CD4-positive, alpha-beta T cell treated with Interferon alpha-2 for 1 hour (primary cell): ENCODE data around the gene NELFE.
"Not testable (repeated sequence)": the region's sequence is repeated elsewhere in the genome, so short reads cannot be mapped to it uniquely, and the experiment has no call there.

Experiments
- DNase-seq, 2 donors: peaks; one replicate each; pipeline ENCODE4 v3.0.0-alpha.2; 2020 to 2022

Gene NELFE

GRCh38 chr6:31948306-31948705 lies 10.5 kb downstream of the NELFE start:
- DNase-seq = no peak

DNA sequence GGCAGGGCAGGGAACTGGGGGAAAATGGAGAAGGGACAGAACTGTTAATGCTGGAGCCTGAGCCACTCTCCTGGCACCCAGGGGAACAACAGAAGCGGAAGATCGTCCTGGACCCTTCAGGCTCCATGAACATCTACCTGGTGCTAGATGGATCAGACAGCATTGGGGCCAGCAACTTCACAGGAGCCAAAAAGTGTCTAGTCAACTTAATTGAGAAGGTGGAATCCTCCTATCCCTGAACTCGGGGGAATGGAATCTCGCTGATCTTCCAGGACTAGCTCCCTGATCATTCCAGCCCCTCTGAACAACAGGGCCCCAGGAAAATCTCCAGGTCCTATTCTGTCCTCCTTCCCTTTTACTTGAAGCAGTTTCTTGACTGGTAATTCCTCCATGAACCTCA lies 10.9 kb downstream of the NELFE start:
- DNase-seq = no peak

DNA sequence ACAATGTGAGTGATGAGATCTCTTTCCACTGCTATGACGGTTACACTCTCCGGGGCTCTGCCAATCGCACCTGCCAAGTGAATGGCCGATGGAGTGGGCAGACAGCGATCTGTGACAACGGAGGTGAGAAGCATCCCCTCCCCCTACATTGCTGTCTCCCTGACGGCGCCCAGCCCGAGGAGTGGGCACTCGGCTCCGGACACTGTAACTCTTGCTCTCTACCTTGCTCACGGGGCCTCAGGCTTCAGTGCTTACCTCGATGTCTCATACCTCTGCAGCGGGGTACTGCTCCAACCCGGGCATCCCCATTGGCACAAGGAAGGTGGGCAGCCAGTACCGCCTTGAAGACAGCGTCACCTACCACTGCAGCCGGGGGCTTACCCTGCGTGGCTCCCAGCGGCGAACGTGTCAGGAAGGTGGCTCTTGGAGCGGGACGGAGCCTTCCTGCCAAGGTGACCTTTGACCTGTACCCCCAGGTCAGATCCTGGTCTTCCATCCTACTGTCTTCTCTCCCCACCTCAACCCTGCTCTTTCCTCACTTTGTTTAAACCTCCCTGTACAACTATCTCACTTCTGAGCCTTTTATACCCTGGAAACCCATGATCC lies 11.6 kb downstream of the NELFE start:
- no peak for DNase-seq

GRCh38 chr6:31946370-31946885 lies 12.3 kb downstream of the NELFE start:
- no peak for DNase-seq

DNA sequence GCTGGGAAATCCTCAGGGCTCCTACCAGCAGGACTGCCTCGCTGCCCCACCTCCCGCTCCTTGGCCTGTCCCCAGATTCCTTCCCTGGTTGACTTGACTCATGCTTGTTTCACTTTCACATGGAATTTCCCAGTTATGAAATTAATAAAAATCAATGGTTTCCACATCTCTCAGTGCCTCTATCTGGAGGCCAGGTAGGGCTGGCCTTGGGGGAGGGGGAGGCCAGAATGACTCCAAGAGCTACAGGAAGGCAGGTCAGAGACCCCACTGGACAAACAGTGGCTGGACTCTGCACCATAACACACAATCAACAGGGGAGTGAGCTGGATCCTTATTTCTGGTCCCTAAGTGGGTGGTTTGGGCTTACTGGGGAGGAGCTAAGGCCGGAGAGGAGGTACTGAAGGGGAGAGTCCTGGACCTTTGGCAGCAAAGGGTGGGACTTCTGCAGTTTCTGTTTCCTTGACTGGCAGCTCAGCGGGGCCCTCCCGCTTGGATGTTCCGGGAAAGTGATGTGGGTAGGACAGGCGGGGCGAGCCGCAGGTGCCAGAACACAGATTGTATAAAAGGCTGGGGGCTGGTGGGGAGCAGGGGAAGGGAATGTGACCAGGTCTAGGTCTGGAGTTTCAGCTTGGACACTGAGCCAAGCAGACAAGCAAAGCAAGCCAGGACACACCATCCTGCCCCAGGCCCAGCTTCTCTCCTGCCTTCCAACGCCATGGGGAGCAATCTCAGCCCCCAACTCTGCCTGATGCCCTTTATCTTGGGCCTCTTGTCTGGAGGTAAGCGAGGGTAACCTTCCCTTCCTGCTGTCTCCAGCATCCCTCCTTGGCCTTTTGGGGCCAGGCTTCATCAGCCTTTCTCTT lies 13.0 kb downstream of the NELFE start, which contains the start of gene CFB:
Gene CFB (plus strand): TSS at position 589 of the 863 bp plus-strand sequence. CDS start 127 bp downstream, at position 716.
- DNase-seq = peak in 1 of 2 donors; percentile 15

- DNase-seq = no peak
These were observed 13.6 kb downstream of the NELFE start for GRCh38 chr6:31945154-31945506.

DNA sequence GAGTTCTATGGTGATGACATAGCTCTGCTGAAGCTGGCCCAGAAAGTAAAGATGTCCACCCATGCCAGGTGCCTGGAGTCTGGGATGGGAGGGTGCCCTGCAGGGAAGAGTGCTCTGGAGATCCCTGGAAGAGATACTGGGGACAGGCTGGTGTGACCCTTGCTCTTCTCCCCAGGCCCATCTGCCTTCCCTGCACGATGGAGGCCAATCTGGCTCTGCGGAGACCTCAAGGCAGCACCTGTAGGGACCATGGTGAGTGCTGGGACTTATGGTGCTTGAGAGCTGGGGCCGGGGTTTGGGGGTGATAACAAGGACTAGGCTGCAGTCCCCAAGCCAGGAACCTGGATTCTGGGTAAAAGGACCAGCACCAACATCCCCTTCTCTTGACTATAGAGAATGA lies 15.0 kb downstream of the NELFE start:
- DNase-seq = no peak

DNA sequence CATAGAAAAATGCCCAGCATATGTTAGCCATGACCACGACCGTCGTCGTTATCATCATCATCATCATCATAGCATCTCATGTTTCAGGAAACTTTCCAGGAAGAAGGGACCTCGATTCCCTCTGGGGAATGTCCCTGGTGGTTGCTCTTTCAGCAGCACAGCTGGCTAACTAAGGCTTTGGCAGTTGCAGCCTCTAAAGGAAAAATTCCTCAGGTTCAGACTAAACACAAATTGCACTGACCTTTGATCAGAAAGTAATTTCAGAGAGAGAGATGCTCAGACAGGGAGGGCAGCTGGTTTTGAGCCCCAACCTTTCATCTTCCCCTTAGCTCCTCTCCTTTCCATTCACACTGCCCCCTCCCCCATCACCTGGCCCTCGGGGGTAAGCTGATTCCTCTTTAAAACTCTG lies 18.5 kb downstream of the NELFE start:
- DNase-seq = no peak

- DNase-seq = no peak
These were observed 22.9 kb downstream of the NELFE start for GRCh38 chr6:31935823-31936222.

- no peak for DNase-seq
These were observed 23.8 kb downstream of the NELFE start for GRCh38 chr6:31935021-31935420.

DNA sequence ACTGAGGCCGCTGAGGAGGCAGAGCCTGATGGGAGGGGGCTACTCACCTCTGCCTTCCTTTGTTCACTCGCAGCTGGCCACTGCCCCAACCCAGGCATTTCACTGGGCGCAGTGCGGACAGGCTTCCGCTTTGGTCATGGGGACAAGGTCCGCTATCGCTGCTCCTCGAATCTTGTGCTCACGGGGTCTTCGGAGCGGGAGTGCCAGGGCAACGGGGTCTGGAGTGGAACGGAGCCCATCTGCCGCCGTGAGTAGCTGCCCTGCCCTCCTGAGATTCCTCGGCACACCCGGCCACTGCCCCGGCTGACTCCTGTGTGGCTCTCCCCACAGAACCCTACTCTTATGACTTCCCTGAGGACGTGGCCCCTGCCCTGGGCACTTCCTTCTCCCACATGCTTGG lies 25.2 kb downstream of the NELFE start:
- DNase-seq = no peak

DNA sequence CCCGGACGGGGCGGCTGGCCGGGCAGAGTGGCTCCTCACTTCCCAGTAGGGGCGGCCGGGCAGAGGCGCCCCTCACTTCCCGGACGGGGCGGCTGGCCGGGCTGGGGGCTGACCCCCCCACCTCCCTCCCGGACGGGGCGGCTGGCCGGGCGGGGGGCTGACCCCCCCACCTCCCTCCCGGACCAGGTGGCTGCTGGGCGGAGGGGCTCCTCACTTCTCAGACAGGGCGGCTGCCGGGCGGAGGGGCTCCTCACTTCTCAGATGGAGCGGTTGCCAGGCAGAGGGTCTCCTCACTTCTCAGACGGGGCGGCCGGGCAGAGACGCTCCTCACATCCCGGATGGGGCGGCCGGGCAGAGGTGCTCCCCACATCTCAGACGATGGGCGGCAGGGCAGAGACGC lies 26.6 kb downstream of the NELFE start:
- DNase-seq = not testable (repeated sequence)

DNA sequence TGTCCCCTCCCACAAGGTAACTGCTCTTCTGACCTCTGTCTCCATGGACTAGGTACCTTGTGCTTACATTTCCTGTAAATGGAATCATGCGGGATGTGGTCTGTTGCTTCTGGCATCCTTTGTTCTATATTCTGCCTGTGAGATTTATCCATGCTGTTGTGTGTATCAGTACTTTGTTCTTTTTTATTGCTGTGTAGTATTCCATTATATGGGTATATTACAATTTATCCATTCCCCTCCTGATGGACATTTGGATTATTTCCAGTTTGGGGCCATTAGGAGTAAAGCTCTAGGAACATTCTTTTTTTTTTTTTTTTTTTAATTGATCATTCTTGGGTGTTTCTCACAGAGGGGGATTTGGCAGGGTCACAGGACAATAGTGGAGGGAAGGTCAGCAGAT lies 27.8 kb downstream of the NELFE start:
- no peak for DNase-seq

GRCh38 chr6:31928672-31928939 lies 30.2 kb downstream of the NELFE start:
- no peak for DNase-seq

DNA sequence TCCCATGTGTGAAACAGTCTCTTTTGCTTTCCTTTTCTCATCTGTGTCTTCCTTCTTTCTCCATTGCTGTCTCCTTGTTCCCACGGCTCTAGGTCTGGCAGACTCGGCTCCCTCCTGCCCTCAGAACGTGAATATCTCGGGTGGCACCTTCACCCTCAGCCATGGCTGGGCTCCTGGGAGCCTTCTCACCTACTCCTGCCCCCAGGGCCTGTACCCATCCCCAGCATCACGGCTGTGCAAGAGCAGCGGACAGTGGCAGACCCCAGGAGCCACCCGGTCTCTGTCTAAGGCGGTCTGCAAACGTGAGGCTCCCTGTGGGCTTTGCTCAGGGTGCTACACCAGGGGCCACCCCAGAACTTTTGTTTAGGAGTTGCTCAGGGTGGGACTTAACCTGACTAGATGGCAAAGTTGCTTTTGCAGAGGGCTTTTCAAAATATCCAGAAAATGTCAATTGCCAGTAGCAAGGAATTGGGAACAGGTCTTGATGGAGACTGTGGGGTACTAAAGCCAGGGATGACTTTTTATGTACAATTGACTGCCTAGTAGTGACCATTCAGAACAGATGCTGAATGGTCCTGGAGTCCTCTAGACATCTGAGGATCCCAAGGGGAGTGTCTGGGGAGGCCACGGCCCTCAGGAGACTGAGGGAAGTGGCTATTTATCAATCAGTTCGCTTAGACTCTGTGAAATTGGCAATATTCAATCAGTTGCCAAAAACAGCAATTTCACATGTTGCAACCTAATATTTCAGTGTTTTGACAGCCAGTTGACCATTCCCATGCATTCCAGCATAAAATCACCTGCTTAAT lies 30.7 kb downstream of the NELFE start:
- no peak for DNase-seq

- no peak for DNase-seq
These were observed 31.4 kb downstream of the NELFE start, which contains the start of gene C2 for GRCh38 chr6:31927242-31927862. C2 (plus strand) TSS chr6:31927717; CDS start chr6:31927753, 36 bp downstream.

- peak in 1 of 2 donors; percentile 34 for DNase-seq
These were observed 35.8 kb downstream of the NELFE start for GRCh38 chr6:31922942-31923341.

DNA sequence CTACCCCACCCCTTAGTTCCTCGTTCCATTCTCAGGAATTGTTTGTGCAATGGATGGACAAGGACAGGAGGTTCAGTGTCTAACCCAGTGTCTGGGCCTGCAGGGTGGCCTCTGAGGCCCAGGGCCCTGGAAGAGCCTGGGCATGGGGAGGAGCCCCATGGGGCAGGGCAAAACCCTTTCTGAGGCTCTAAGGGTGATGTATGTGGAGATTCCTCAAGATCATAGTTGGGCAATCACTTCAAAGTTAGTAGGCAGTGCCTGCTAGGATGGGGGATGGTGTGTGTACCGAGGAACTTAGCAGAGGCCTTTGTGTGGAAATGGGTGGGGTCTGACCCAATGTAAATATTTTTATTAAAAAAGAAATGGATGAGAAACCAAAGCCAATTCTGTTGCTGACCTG lies 38.0 kb downstream of the NELFE start:
- DNase-seq = no peak

DNA sequence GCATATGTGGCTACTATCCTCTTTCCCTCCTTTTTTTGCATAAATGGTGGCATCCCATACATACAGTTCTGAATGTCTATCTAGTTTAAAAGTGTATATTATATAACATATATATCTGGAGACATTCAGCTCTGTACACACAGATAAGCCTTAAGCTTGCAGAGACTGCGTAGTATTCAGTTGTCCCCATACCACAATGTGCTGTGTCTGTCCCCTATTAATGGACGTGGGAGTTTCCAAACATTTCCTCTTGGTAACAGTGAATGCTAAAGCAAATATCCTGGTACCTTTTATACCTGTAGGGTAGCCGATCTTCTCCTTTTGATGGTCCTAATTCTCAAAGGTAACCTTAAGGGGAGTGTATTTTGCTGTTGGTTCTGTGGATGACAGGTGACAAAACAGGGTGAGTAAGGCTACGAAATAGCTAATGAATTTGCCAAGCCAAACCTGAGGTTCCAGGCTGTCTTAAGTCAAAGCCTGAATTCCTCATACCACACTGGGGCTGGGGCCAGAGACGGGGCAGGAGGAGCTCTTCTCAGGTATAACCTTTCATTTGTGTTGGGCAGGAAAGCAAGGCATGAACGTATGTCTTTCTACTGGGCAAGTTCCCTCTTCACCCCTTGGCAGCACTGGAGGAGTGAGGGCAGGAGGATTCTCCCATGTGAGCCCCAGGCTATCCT lies 39.0 kb downstream of the NELFE start:
- DNase-seq = no peak

- DNase-seq = no peak
These were observed 40.6 kb downstream of the NELFE start for GRCh38 chr6:31918069-31918720.

GRCh38 chr6:31915756-31916155 lies 43.0 kb downstream of the NELFE start:
- no peak for DNase-seq

DNA sequence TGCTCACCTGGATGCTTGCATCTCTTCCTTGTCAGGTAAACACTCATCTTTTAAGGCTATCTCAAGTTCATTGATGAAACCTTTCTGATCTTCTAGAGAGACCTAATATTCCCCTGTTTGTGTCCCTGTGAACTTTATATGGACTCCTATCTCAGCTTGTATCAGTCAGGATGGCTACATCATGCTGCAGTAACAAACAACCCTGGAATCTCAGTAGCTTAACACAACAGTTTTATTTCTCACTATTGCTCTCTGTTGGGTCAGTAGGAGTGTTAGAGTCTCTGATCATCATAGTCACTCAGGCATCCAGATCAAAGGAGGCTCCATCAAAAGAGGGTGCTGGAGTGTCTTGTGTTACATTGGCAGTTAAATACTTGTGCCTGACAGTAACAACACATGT lies 43.4 kb downstream of the NELFE start:
- DNase-seq = no peak
